GM12878 (cell line): ENCODE results near the gene RSPH4A.

ENCODE experiments used
- CHD4 ChIP-seq: fragments of 200-600 bp; sonication (generic); IDR thresholded peaks from 2 replicates; pipeline ENCODE4 v1.6.1; 2016; ENCODE audit warnings: mild to moderate bottlenecking
- CREM ChIP-seq: IDR thresholded peaks from 2 replicates; pipeline ENCODE4 v1.6.1; 2014; ENCODE audit warnings: antibody characterized with exemption, low read depth
- CTCF ChIP-seq, 3 experiments: IDR thresholded peaks in 2 of 3; conservative IDR thresholded peaks in 1 of 3; 2 replicates each; pipeline ENCODE4 v1.5.1; 2011; ENCODE audit warnings: low read depth in 3 of 3, low read length in 3 of 3, mild to moderate bottlenecking in 3 of 3, control low read depth in 2 of 3, moderate library complexity in 2 of 3, inconsistent platforms in 1 of 3, mixed read lengths in 1 of 3; ENCODE audit not compliant: control insufficient read depth in 2 of 3, insufficient read depth in 1 of 3; ENCODE audit errors: extremely low read depth in 1 of 3
- EP300 ChIP-seq, 2 experiments: fragments of 150-350 bp in 1 of 2; IDR thresholded peaks; 2 replicates each; pipeline ENCODE4 v1.6.1; 2011 to 2012; ENCODE audit warnings: low read depth in 2 of 2, low read length in 2 of 2, borderline replicate concordance in 1 of 2, improper control_type of control experiment in 1 of 2, inconsistent platforms in 1 of 2; ENCODE audit not compliant: control insufficient read depth in 1 of 2
- FOS ChIP-seq: IDR thresholded peaks from 3 replicates; pipeline ENCODE4 v1.6.1; 2011; ENCODE audit warnings: borderline replicate concordance; ENCODE audit not compliant: insufficient read length; ENCODE audit errors: extremely low read depth
- NFIC ChIP-seq: IDR thresholded peaks from 2 replicates; pipeline ENCODE4 v1.6.1; 2012; ENCODE audit warnings: low read depth, mild to moderate bottlenecking, inconsistent platforms, low read length, moderate library complexity
- POLR2A ChIP-seq: IDR thresholded peaks from 2 replicates; pipeline ENCODE4 v1.6.1; 2011; ENCODE audit warnings: low read depth, mild to moderate bottlenecking, low read length
- POLR2AphosphoS2 ChIP-seq: IDR thresholded peaks from 2 replicates; pipeline ENCODE4 v1.6.1; 2011; ENCODE audit warnings: low read depth, mild to moderate bottlenecking, low read length, improper control_type of control experiment, moderate library complexity
- POLR2AphosphoS5 ChIP-seq: IDR thresholded peaks from 2 replicates; pipeline ENCODE4 v1.6.1; 2011; ENCODE audit warnings: mild to moderate bottlenecking, low read length, inconsistent platforms
- REST ChIP-seq: IDR thresholded peaks from 2 replicates; pipeline ENCODE4 v1.6.1; 2012; ENCODE audit warnings: mild to moderate bottlenecking, low read depth, low read length
- SP1 ChIP-seq: IDR thresholded peaks from one replicate; pipeline ENCODE4 v1.6.1; 2011; ENCODE audit warnings: low read depth, low read length
- TAF1 ChIP-seq: IDR thresholded peaks from 2 replicates; pipeline ENCODE4 v1.6.1; 2011; ENCODE audit warnings: mild to moderate bottlenecking, low read depth, low read length, borderline replicate concordance
- TCF12 ChIP-seq: IDR thresholded peaks from 2 replicates; pipeline ENCODE4 v1.6.1; 2011; ENCODE audit warnings: low read depth, mild to moderate bottlenecking, low read length
- ZNF207 ChIP-seq: fragments of 450-650 bp; IDR thresholded peaks from 2 replicates; pipeline ENCODE4 v1.6.1; 2014; ENCODE audit warnings: antibody characterized with exemption, mild to moderate bottlenecking, borderline replicate concordance

GRCh38 chr6:116596815-116597214, 19.5 kb upstream of the RSPH4A start:
- TF ChIP-seq CTCF (IDR thresholded peaks at IDR 0.05 in 2 of 3, conservative IDR thresholded peaks at IDR 0.05 in 1 of 3; ENCODE audit: control insufficient read depth in 2 of 3, extremely low read depth in 1 of 3, insufficient read depth in 1 of 3, low read depth in 3 of 3, low read length in 3 of 3) (no peak), REST (peak; percentile 87), POLR2AphosphoS5 (no peak), CHD4 (no peak), FOS (no peak), TAF1 (no peak), ZNF207 (no peak), CREM (no peak), NFIC (no peak), TCF12 (no peak), POLR2A (no peak), POLR2AphosphoS2 (no peak), SP1 (no peak), EP300 (IDR thresholded peaks at IDR 0.05; ENCODE audit: borderline replicate concordance in 1 of 2, control insufficient read depth in 1 of 2, low read depth in 2 of 2, low read length in 2 of 2) (no peak)
